Measurements from ENCODE around the gene TMEM178B.

DNA sequence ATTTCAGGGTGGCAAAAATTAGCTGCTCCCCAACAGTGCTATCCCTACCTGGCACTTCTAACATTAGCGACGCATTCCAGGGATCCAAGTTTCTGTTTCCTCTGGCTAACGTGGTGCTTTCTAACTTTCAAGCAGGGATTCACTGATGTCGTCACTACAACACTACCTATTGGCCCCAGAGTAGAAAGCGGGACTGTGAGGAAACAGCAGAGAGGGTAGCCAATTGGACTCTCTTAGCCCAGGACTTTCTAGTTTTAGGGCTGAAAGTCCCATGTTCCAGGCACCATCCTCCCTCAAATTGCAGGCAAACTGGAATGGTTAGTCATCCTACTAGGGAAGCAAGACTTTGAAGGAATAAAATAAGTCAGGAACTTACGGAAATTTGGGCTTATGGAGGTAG, 388.1 kb downstream of the TMEM178B start:
- TF ChIP-seq, protein P1, sequence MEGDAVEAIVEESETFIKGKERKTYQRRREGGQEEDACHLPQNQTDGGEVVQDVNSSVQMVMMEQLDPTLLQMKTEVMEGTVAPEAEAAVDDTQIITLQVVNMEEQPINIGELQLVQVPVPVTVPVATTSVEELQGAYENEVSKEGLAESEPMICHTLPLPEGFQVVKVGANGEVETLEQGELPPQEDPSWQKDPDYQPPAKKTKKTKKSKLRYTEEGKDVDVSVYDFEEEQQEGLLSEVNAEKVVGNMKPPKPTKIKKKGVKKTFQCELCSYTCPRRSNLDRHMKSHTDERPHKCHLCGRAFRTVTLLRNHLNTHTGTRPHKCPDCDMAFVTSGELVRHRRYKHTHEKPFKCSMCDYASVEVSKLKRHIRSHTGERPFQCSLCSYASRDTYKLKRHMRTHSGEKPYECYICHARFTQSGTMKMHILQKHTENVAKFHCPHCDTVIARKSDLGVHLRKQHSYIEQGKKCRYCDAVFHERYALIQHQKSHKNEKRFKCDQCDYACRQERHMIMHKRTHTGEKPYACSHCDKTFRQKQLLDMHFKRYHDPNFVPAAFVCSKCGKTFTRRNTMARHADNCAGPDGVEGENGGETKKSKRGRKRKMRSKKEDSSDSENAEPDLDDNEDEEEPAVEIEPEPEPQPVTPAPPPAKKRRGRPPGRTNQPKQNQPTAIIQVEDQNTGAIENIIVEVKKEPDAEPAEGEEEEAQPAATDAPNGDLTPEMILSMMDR (IDR thresholded peaks at IDR 0.05; ENCODE audit: insufficient read depth, low read length), result no peak
- no peak for TF ChIP-seq POLR2AphosphoS5 (IDR thresholded peaks at IDR 0.05; ENCODE audit: low read depth)
